Colonic mucosa (tissue), 4 donors: ENCODE data around the gene GALNT15. TPM values are rescaled to one million over a fixed set of nuclear protein-coding genes. Genes with fewer than 3 reads are reported as not detected.

Experiments
- DNase-seq: peaks from one replicate; pipeline ENCODE4 v3.0.0-alpha.2; 2020
- H3K27ac ChIP-seq: fragments of 200-600 bp; one replicate; pipeline ENCODE4 v1.8.0; 2021
- H3K27me3 ChIP-seq: fragments of 200-600 bp; one replicate; pipeline ENCODE4 v1.8.0; 2021
- H3K36me3 ChIP-seq: fragments of 200-600 bp; one replicate; pipeline ENCODE4 v1.8.0; 2021
- H3K4me1 ChIP-seq: fragments of 200-600 bp; one replicate; pipeline ENCODE4 v1.8.0; 2021; ENCODE audit warnings: mild to moderate bottlenecking
- H3K4me3 ChIP-seq: fragments of 200-600 bp; one replicate; pipeline ENCODE4 v1.8.0; 2021
- H3K9ac ChIP-seq, 2 donors: one replicate each; pipeline ENCODE4 v1.7.0; 2013; ENCODE audit warnings: control low read depth in 2 of 2, low read depth in 2 of 2, low read length in 2 of 2
- H3K9me3 ChIP-seq: fragments of 200-600 bp; one replicate; pipeline ENCODE4 v1.8.0; 2021
- CTCF ChIP-seq: fragments of 200-600 bp; IDR thresholded peaks from one replicate; pipeline ENCODE4 v1.8.0; 2022; ENCODE audit warnings: antibody characterized with exemption, mild to moderate bottlenecking
- intact Hi-C: fragments of 100-400 bp; cut with DNase I; formaldehyde crosslinking; loops from one replicate; pipeline ENCODE4 v1.14.1; 2022
- total RNA-seq, 2 donors: library from RNA; stranded (reverse); fragmentation: NEBNext Ultra II Directional in 1 of 2; extraction: Animal tissue kit (Norgen Biotek cat#: 25700) in 1 of 2; gene quantifications; one replicate each; pipeline ENCODE4 v1.2.1, GENCODE V29; 2021
- donor health status: healthy.
- donor health status: DM: no; HTN: no; CAD: no.
- donor health status: DM: no; HTN: no; CAD: no.

GALNT15 gene
- total RNA-seq, 2 donors from 2014 or later, result 2.1 to 4.5 TPM

- no peak overlapping the region for H3K9ac ChIP-seq
- DNase-seq, result no peak
- H3K27ac ChIP-seq, result no peak overlapping the region
- H3K4me1 ChIP-seq, result no peaks in the 10 kb centered on the region
- no peak overlapping the region for H3K4me3 ChIP-seq
- intact Hi-C loops, result no loop called here
- H3K9me3 ChIP-seq, result no peaks in the 10 kb centered on the region
- TF ChIP-seq CTCF, result no peak
- no peaks in the 10 kb centered on the region for H3K36me3 ChIP-seq
- no peaks in the 10 kb centered on the region for H3K27me3 ChIP-seq
Measured at GRCh38 chr3:16134173-16134928, 40.1 kb upstream of the GALNT15 start.

- Histone ChIP-seq H3K27ac (no peak overlapping the region), H3K36me3 (no peaks in the 10 kb centered on the region), H3K9me3 (no peaks in the 10 kb centered on the region), H3K4me1 (no peaks in the 10 kb centered on the region), H3K9ac (no peak overlapping the region), H3K27me3 (no peaks in the 10 kb centered on the region), H3K4me3 (no peak overlapping the region)
- TF ChIP-seq CTCF, result no peak
- DNase-seq, result no peak
- intact Hi-C loops, result no loop called here
Measured at GRCh38 chr3:16136055-16136454, 38.4 kb upstream of the GALNT15 start.

DNA sequence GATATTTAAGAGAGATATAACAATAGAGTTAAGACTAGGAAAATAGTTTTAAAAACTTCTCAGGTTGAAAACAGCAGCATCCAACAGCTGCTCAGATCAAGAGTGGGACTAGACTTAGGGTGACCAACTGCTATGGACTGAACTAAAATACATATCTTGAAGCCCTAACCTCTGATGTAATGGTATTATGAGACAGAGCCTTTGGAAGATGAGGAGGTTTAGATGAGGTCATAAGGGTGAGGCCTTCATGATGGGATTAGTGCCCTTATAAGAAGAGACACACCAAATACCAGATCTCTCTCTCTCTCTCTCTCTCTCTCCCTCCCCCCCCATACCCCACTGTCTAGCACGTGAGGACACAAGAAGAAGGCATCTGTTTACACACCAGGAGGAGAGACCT is 37.4 kb upstream of the GALNT15 start:
- no peak for DNase-seq
- Histone ChIP-seq H3K36me3 (no peaks in the 10 kb centered on the region), H3K27me3 (no peaks in the 10 kb centered on the region), H3K27ac (no peak overlapping the region), H3K4me1 (no peaks in the 10 kb centered on the region), H3K9ac (no peak overlapping the region), H3K9me3 (no peaks in the 10 kb centered on the region), H3K4me3 (no peak overlapping the region)
- TF ChIP-seq CTCF, result no peak
- intact Hi-C loops, result no loop called here

DNA sequence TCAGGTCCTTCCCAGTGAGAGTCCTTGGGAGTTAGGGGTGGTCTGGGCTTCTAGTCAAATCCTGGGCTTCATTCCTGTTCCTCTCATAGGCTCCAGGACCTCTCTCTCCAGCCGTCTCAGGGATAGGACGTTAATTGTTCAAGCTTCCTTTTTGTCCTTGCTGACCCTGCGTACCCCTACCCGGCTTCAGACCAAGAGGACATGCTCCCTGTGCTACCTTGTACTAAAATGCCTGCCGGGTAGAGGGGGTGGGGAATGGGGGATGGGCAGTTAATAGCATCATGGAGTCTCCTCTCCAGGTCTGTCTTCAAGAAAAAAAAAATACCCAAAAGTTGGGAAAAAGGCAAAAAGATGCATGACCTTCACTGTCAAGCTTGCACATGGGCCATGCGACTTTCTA is 36.5 kb upstream of the GALNT15 start:
- no peaks in the 10 kb centered on the region for H3K4me1 ChIP-seq
- TF ChIP-seq CTCF, result no peak
- H3K9ac ChIP-seq, result no peak overlapping the region
- H3K4me3 ChIP-seq, result no peak overlapping the region
- no peaks in the 10 kb centered on the region for H3K9me3 ChIP-seq
- intact Hi-C loops, result no loop called here
- no peaks in the 10 kb centered on the region for H3K36me3 ChIP-seq
- no peak for DNase-seq
- H3K27ac ChIP-seq, result no peak overlapping the region
- H3K27me3 ChIP-seq, result no peaks in the 10 kb centered on the region

DNA sequence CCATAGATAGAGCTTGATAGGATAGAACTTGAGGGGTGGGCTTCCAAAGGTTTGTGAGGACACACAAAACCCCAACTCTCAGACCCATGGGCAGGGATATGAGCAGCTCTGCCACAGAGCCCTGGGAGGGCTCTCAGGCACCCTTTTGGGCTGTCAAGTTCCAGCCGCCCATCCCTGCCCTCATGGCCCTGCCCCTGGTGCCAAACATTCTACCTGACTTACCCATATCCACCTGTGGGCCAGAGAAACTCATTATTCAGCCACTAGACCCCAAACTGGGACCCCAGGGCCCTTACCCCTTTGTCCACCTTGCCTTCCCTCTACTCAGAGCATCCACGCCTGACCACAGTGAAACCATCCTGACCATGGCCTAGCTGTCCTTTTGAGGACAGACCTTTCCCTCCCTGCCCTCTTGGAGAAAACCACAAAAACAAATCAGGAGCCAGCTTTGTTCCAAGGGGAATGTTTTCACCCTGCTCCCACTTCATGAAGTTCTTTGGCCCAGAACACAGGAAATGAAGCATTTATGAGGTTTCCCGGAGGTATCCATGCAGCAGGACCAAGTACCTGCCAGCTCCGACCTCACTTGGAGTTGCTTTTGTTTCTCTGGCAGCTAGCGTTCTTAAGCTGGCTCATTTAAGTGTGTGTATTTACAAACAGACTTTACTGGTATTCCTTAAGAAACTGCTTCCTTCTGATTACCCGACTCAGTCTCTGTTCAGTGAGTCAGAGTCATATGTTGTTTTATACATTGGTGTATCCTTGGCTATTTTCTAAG is 34.2 kb upstream of the GALNT15 start:
- Histone ChIP-seq H3K9ac (no peak overlapping the region), H3K4me1 (no peaks in the 10 kb centered on the region)
- DNase-seq, result no peak

More for the DNA sequence above, 34.2 kb upstream of the GALNT15 start:
- Histone ChIP-seq H3K36me3 (no peaks in the 10 kb centered on the region), H3K27me3 (no peaks in the 10 kb centered on the region), H3K9me3 (no peaks in the 10 kb centered on the region), H3K27ac (no peak overlapping the region), H3K4me3 (no peak overlapping the region)
- no peak for TF ChIP-seq CTCF
- intact Hi-C loops, result no loop called here
